ENCODE data around the gene B3GALT6.

The B3GALT6 gene

GRCh38 chr1:1197551-1198422 lies 34.2 kb upstream of the B3GALT6 start:
- DNase-seq, result no peak
- ATAC-seq (replicated peaks), result no peak
- H3K9me3 Mint-ChIP-seq, result no peaks in the 10 kb centered on the region
- H3K27me3 Mint-ChIP-seq, result no peaks in the 10 kb centered on the region
- peaks cover 2 to 5% of the 10 kb centered on the region in 2 donors for H3K4me1 Mint-ChIP-seq (ENCODE audit: low read depth in 2 of 2)
- H3K36me3 Mint-ChIP-seq (ENCODE audit: insufficient read depth), result peaks cover 14% of the 10 kb centered on the region
- peak overlapping the region in 1 of 2 donors; percentile 55 for H3K27ac Mint-ChIP-seq
- no peak overlapping the region for H3K4me3 Mint-ChIP-seq

- no peaks in the 10 kb centered on the region for H3K9me3 Mint-ChIP-seq
- H3K36me3 Mint-ChIP-seq (ENCODE audit: insufficient read depth), result peaks cover 16% of the 10 kb centered on the region
- DNase-seq (no peak), ATAC-seq (replicated peaks) (no peak)
- H3K27me3 Mint-ChIP-seq, result no peaks in the 10 kb centered on the region
- peaks cover 2 to 5% of the 10 kb centered on the region in 2 donors for H3K4me1 Mint-ChIP-seq (ENCODE audit: low read depth in 2 of 2)
- no peak overlapping the region for H3K4me3 Mint-ChIP-seq
- H3K27ac Mint-ChIP-seq, result peak overlapping the region in 1 of 2 donors; percentile 55
Observed at GRCh38 chr1:1198423-1199140, 33.5 kb upstream of the B3GALT6 start.

GRCh38 chr1:1199141-1199960 lies 32.7 kb upstream of the B3GALT6 start:
- peaks cover 16% of the 10 kb centered on the region for H3K36me3 Mint-ChIP-seq (ENCODE audit: insufficient read depth)
- ATAC-seq (replicated peaks) (no peak), DNase-seq (no peak)
- peak overlapping the region; percentile 45 to 60 for H3K4me3 Mint-ChIP-seq
- H3K9me3 Mint-ChIP-seq, result no peaks in the 10 kb centered on the region
- H3K27ac Mint-ChIP-seq, result peak overlapping the region; percentile 76 to 86
- no peaks in the 10 kb centered on the region for H3K27me3 Mint-ChIP-seq
- H3K4me1 Mint-ChIP-seq (ENCODE audit: low read depth in 2 of 2), result peaks cover 2 to 5% of the 10 kb centered on the region in 2 donors

- Mint-ChIP-seq H3K27ac (peak overlapping the region; percentile 76 to 86), H3K9me3 (no peaks in the 10 kb centered on the region), H3K27me3 (no peaks in the 10 kb centered on the region), H3K4me1 (ENCODE audit: low read depth in 2 of 2) (peaks cover 2 to 5% of the 10 kb centered on the region in 2 donors), H3K4me3 (peak overlapping the region; percentile 45 to 60), H3K36me3 (ENCODE audit: insufficient read depth) (peaks cover 16% of the 10 kb centered on the region)
- ATAC-seq (replicated peaks) (no peak), DNase-seq (no peak)
Observed at GRCh38 chr1:1199961-1200875, 31.8 kb upstream of the B3GALT6 start.

GRCh38 chr1:1200876-1201810 lies 30.9 kb upstream of the B3GALT6 start:
- DNase-seq (peak; percentile 79 to 87 (median 83)), ATAC-seq (replicated peaks) (peak; percentile 84)
- no peaks in the 10 kb centered on the region for H3K9me3 Mint-ChIP-seq
- H3K4me1 Mint-ChIP-seq (ENCODE audit: low read depth in 2 of 2), result peaks cover 5 to 6% of the 10 kb centered on the region in 2 donors
- peak overlapping the region; percentile 76 to 86 for H3K27ac Mint-ChIP-seq
- no peaks in the 10 kb centered on the region for H3K27me3 Mint-ChIP-seq
- peaks cover 13% of the 10 kb centered on the region for H3K36me3 Mint-ChIP-seq (ENCODE audit: insufficient read depth)
- peak overlapping the region; percentile 45 to 60 for H3K4me3 Mint-ChIP-seq

DNA sequence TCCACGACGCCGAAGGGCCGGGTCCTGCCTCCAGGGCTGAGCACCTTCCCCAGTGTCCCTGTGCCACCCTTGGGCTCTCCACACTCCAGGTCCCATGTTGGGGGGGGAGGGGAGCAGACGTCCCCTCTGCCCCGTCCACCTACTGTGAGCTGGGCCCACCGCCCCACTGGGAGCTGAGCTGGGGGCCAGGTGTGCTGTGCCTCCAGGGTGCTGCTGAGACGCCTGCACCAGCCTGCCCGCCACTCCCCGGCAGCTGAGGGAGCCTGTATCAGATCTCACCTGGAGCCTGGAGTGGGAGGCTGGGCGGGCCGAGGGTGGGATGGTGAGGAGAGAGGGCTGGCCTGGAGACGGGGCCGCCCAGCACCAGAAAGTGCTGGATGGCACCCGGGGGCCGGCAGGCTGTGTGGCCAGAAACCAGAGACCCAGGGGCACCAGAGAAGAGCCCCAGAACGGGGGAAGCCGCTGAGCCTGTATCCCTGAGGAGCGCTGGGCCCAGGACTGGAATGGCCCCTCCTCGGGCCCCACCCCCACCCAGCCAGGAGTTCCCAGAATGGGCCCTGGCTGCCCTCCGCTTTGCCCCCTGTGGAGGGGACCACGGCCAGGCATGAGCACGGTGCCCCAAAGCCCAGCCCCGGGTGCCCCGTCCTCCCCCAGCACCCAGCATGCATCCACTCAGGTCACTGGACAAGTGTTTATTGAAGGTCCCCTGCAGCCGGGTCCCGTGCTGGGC lies 29.0 kb upstream of the B3GALT6 start:
- Mint-ChIP-seq H3K4me1 (ENCODE audit: low read depth in 2 of 2) (peaks cover 8 to 9% of the 10 kb centered on the region in 2 donors), H3K9me3 (no peaks in the 10 kb centered on the region), H3K27ac (no peak overlapping the region), H3K27me3 (no peaks in the 10 kb centered on the region), H3K4me3 (no peak overlapping the region), H3K36me3 (ENCODE audit: insufficient read depth) (peaks cover 12% of the 10 kb centered on the region)
- ATAC-seq (replicated peaks) (no peak), DNase-seq (no peak)

DNA sequence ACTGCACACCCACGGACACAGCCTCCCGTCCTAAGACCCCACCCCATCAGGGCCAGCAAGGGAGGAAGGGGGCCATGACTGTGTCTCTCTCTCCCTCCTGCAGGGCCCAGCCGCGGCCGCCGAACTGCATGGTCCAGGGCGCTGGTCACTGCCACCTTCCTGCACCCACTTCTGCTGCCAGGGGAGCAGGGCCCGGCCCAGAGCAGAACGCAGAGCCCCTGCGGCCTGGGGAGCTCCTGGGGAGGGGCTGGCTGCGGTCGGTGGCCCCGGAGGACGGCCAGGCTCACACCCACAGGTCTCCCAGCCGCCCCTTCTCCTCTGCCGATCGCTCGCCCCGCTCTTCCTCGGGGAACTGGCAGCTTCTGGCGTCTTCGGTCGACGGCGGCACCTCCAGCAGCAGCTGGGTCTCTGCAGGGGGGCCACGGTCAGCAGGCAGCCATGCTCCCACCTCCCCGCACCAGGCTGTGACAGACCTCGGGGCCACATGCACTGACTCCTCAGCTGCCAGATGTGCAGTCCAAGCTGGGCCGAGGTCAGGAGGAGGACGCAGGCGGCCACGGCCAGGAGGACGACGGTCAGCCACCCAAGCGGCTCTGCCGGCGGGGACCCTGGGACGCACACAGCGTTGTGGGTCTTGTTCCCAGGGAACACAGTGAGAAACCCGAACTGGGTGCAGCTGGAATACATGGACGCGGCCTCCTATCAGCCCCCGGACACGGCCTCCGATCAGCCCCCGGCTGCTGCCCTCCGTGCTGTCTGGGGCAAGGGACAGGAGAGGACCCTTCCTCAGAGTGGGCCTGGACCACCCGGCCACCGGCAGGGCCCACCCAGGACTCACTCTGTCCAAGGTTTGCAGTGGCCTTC lies 28.2 kb upstream of the B3GALT6 start:
- Mint-ChIP-seq H3K9me3 (no peaks in the 10 kb centered on the region), H3K36me3 (ENCODE audit: insufficient read depth) (peaks cover 16% of the 10 kb centered on the region), H3K27ac (no peak overlapping the region), H3K27me3 (no peaks in the 10 kb centered on the region), H3K4me3 (no peak overlapping the region), H3K4me1 (ENCODE audit: low read depth in 2 of 2) (peaks cover 13 to 14% of the 10 kb centered on the region in 2 donors)
- ATAC-seq (replicated peaks) (no peak), DNase-seq (no peak)

GRCh38 chr1:1204425-1204920 lies 27.6 kb upstream of the B3GALT6 start:
- no peak overlapping the region for H3K27ac Mint-ChIP-seq
- no peaks in the 10 kb centered on the region for H3K9me3 Mint-ChIP-seq
- peaks cover 17 to 18% of the 10 kb centered on the region in 2 donors for H3K4me1 Mint-ChIP-seq (ENCODE audit: low read depth in 2 of 2)
- no peaks in the 10 kb centered on the region for H3K27me3 Mint-ChIP-seq
- DNase-seq (no peak), ATAC-seq (replicated peaks) (no peak)
- no peak overlapping the region for H3K4me3 Mint-ChIP-seq
- peaks cover 18% of the 10 kb centered on the region for H3K36me3 Mint-ChIP-seq (ENCODE audit: insufficient read depth)

DNA sequence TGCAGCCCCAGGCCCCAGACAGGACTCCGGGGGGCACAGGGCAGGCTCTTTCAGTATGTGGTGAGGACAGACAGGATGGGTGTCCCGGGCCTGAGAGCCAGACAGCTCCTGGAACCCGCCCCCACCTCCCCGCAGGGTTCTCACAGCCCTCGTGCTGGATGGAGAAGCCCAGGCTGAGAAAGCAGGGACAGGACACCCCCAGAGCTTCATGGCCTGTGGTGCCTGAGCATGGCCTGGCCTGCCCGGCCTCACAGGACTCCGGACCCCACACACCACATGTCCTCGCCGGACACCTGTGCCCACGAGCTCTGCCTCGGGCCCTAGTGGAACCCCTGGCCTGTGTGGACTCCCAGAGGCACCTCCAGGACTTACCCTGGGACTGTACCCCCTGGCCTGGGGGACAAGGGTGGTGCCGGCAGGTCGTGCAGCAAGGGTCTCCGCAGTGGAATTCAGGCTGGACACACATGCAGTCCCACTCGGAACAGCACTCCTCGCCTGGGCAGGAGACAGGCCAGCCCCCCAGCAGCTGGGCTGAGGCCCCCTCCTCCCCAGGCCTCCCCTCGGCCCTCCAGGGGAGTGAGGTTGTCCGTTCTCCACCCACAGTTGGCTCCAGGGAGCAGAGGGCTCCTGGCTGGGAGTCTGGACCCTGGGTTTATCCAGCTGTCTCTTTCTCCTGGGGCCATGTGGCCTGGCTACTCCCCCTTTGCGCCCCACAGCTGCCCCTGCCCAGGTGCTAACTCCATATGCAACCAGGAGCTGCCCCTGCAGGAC lies 26.9 kb upstream of the B3GALT6 start:
- ATAC-seq (replicated peaks), result no peak
- DNase-seq, result no peak
- H3K9me3 Mint-ChIP-seq, result no peaks in the 10 kb centered on the region
- H3K27me3 Mint-ChIP-seq, result no peaks in the 10 kb centered on the region
- no peak overlapping the region for H3K27ac Mint-ChIP-seq
- peaks cover 18% of the 10 kb centered on the region for H3K36me3 Mint-ChIP-seq (ENCODE audit: insufficient read depth)
- peaks cover 18% of the 10 kb centered on the region in 2 donors for H3K4me1 Mint-ChIP-seq (ENCODE audit: low read depth in 2 of 2)
- H3K4me3 Mint-ChIP-seq, result peak overlapping the region; percentile 37 to 70

GRCh38 chr1:1205769-1206375 lies 26.2 kb upstream of the B3GALT6 start:
- no peak for ATAC-seq (replicated peaks)

More at GRCh38 chr1:1205769-1206375, 26.2 kb upstream of the B3GALT6 start:
- Mint-ChIP-seq H3K36me3 (ENCODE audit: insufficient read depth) (peaks cover 18% of the 10 kb centered on the region), H3K27me3 (no peaks in the 10 kb centered on the region), H3K4me1 (ENCODE audit: low read depth in 2 of 2) (peaks cover 14 to 15% of the 10 kb centered on the region in 2 donors), H3K4me3 (peak overlapping the region; percentile 67 to 70), H3K27ac (no peak overlapping the region), H3K9me3 (no peaks in the 10 kb centered on the region)
- no peak for DNase-seq
